Measurements from ENCODE around the gene BNIP3. TPM values are rescaled to one million over a fixed set of nuclear protein-coding genes. Genes with fewer than 3 reads are reported as not detected.

The BNIP3 gene
- total RNA-seq, 1 donor from 2014 or later = 57.3 TPM

DNA sequence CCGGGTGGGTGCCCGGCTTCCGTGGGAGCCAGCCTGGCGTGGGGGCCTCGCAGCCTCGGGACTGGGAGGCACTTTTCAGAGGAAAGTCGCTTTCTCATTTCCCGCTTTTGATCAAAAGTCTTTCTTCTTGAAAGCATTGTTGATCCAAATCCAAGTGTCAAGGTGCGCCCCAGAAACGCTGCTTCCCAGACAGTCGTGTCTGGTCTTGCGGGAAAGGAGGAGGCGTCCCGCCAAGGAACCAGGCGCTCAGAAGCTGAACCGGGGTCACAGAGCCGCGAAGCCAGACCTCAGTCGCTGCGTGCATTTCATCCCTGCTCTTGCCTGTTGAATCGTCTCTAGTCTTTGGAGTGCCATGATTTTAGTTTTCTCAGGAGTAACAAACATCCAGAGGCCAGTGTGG lies 1.1 kb upstream of the BNIP3 start:
- TF ChIP-seq, protein P1, sequence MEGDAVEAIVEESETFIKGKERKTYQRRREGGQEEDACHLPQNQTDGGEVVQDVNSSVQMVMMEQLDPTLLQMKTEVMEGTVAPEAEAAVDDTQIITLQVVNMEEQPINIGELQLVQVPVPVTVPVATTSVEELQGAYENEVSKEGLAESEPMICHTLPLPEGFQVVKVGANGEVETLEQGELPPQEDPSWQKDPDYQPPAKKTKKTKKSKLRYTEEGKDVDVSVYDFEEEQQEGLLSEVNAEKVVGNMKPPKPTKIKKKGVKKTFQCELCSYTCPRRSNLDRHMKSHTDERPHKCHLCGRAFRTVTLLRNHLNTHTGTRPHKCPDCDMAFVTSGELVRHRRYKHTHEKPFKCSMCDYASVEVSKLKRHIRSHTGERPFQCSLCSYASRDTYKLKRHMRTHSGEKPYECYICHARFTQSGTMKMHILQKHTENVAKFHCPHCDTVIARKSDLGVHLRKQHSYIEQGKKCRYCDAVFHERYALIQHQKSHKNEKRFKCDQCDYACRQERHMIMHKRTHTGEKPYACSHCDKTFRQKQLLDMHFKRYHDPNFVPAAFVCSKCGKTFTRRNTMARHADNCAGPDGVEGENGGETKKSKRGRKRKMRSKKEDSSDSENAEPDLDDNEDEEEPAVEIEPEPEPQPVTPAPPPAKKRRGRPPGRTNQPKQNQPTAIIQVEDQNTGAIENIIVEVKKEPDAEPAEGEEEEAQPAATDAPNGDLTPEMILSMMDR (IDR thresholded peaks at IDR 0.05; ENCODE audit: insufficient read depth, low read length, poor library complexity, severe bottlenecking) = no peak
- no peak for DNase-seq (ENCODE audit: low read depth)
- Histone ChIP-seq H3K27me3 (ENCODE audit: control insufficient read depth, insufficient read depth, low read length) (no peaks in the 10 kb centered on the region), H3K4me3 (ENCODE audit: low read depth, low read length) (peak overlapping the region; percentile 83), H3K36me3 (ENCODE audit: control insufficient read depth, insufficient read depth, low read length) (no peaks in the 10 kb centered on the region)

DNA sequence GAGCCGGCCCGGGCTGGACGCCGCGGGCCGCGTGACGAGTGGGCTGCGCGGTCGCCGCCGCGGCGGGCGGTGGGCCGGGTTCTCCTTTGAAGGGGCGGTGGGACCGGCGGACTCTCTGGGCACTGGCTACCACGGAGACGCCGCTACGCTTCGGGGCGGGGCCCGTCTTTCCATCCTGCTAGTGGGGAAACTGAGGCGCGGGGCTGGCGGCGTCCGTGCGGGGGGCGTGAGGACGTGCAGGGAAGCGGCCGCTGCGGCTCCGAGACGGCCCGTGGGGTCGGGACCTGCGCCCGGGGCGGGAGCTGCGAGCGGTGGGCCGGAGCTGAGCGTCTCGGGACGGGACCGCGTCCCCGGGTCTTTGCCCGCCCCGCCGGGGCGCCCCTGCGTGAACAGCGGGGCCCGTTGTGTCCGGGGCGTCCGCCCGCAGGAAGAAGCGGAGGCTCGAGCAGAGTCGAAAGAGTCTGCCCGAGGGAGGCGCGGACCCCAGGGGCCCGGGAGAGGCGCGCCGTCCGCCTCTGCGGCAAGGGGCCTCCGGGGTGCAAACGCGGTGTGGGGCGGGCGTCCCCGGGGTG lies 548 bp upstream of the BNIP3 start:
- peak overlapping the region; percentile 83 for H3K4me3 ChIP-seq (ENCODE audit: low read depth, low read length)
- peaks cover 1% of the 10 kb centered on the region for H3K36me3 ChIP-seq (ENCODE audit: control insufficient read depth, insufficient read depth, low read length)
- no peak for DNase-seq (ENCODE audit: low read depth)
- H3K27me3 ChIP-seq (ENCODE audit: control insufficient read depth, insufficient read depth, low read length) = no peaks in the 10 kb centered on the region
- TF ChIP-seq, protein P1 (IDR thresholded peaks at IDR 0.05; ENCODE audit: insufficient read depth, low read length, poor library complexity, severe bottlenecking) = no peak

DNA sequence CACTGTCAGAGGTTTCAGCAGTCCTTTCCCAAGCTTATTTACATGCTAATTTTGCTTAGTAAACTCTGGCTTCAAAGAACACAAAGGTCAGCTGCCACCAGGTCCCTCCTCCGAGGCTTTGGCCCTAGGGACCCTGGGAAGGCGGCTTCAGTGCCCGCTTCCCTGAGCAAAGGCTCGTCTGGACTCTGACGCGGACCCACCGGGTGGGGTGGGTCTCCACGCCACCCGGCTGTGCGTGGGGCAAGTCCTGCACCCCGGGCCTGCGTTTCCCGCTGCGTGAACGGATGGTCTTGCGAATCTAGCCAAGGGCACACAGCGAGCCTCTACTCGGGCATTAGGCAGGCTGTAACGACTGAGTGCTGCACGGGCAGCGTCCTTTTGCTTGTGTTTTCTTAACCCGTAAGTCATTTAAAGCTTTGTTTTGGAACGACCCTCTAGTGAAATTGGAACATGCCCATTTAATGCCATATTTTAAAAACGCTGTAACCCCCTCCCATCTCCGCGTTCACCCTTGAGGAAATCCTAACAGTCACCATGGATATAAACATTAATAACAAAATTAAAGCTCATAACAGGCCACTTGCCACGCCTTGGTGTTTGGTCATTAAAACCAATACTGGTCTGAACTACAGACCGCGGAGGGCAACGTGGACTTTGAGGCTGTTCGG lies 828 bp downstream of the BNIP3 start:
- DNase-seq (ENCODE audit: low read depth) = no peak
- Histone ChIP-seq H3K27me3 (ENCODE audit: control insufficient read depth, insufficient read depth, low read length) (no peaks in the 10 kb centered on the region), H3K4me3 (ENCODE audit: low read depth, low read length) (peak overlapping the region; percentile 83), H3K36me3 (ENCODE audit: control insufficient read depth, insufficient read depth, low read length) (peaks cover 2% of the 10 kb centered on the region)
- TF ChIP-seq, protein P1 (IDR thresholded peaks at IDR 0.05; ENCODE audit: insufficient read depth, low read length, poor library complexity, severe bottlenecking) = no peak

DNA sequence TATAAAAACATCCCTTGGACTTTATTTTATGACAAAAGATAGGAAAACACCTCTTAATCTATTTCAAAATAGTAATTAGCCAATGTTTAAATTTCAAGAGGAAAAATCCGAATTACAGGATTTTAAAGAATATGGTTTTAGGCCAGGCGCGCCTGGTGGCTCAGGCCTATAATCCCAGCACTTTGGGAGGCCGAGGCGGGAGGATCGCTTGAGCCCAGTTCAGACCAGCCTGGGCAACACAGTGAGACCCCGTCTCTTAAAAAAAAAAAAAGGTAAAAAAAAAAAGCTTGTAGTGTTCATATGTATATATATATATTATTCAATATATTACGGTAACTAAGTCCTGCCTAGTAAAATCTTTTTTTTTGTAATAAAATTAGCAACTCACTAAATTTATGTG lies 1.4 kb downstream of the BNIP3 start:
- H3K36me3 ChIP-seq (ENCODE audit: control insufficient read depth, insufficient read depth, low read length) = peaks cover 2% of the 10 kb centered on the region
- no peak for DNase-seq (ENCODE audit: low read depth)
- H3K4me3 ChIP-seq (ENCODE audit: low read depth, low read length) = peak overlapping the region; percentile 30
- TF ChIP-seq, protein P1 (IDR thresholded peaks at IDR 0.05; ENCODE audit: insufficient read depth, low read length, poor library complexity, severe bottlenecking) = no peak
- H3K27me3 ChIP-seq (ENCODE audit: control insufficient read depth, insufficient read depth, low read length) = no peaks in the 10 kb centered on the region

DNA sequence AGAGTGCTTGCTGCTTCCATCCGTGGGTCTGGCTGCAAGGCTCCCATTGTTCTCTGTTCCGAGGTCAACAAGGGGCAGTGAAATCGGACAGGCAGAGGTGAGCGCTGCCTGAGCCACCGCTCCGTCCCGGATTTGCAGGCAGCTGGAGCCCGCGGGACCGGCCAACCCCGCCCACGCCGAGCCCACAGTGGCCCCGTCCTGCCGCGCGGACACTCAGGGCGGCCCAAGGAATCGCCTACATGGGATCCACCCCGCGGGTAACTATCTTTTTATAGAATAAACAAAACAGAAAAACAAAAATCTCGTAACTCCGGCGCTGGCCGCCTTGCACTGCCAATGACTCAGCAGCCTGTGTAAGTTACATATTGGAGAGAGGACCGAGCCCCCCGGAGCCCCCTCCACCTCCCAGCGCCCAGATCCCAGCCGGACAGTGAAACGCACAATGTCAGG lies 1.9 kb downstream of the BNIP3 start:
- no peak for DNase-seq (ENCODE audit: low read depth)
- Histone ChIP-seq H3K27me3 (ENCODE audit: control insufficient read depth, insufficient read depth, low read length) (no peaks in the 10 kb centered on the region), H3K4me3 (ENCODE audit: low read depth, low read length) (peak overlapping the region; percentile 30), H3K36me3 (ENCODE audit: control insufficient read depth, insufficient read depth, low read length) (peaks cover 2% of the 10 kb centered on the region)
- TF ChIP-seq, protein P1 (IDR thresholded peaks at IDR 0.05; ENCODE audit: insufficient read depth, low read length, poor library complexity, severe bottlenecking) = no peak

Data from kidney epithelial cell (primary cell).